Gastrocnemius medialis (tissue), 4 donors: Measurements from ENCODE around the gene KLK2. TPM values are rescaled to one million over a fixed set of nuclear protein-coding genes. Genes with fewer than 3 reads are reported as not detected.

Experiments
- ATAC-seq, 2 donors: fragments of 150-250 bp; one replicate each; pipeline ENCODE4 v1.9.1; 2016
- DNase-seq, 2 donors: peaks; one replicate each; pipeline ENCODE4 v3.0.0-alpha.2; 2019
- H3K27ac ChIP-seq, 4 donors: fragments of 200-600 bp; sonication (generic); 1 replicate in 1 of 4; 2 replicates in 3 of 4; pipeline ENCODE4 v1.5.1; 2016 to 2018; ENCODE audit warnings: mild to moderate bottlenecking in 2 of 4, moderate library complexity in 1 of 4
- H3K27me3 ChIP-seq, 3 donors: fragments of 200-600 bp; sonication (generic) in 2 of 3; 1 replicate in 1 of 3; 2 replicates in 2 of 3; pipeline versions ENCODE4 v1.5.1 to v1.6.0; 2016 to 2019; ENCODE audit warnings: mild to moderate bottlenecking in 1 of 3, moderate library complexity in 1 of 3
- H3K36me3 ChIP-seq, 2 donors: fragments of 200-600 bp; sonication (generic) in 1 of 2; one replicate each; pipeline ENCODE4 v1.5.1; 2017 to 2018
- H3K4me1 ChIP-seq, 2 donors: fragments of 200-600 bp; sonication (generic) in 1 of 2; one replicate each; pipeline ENCODE4 v1.5.1; 2016 to 2017; ENCODE audit warnings: mild to moderate bottlenecking in 2 of 2
- H3K4me3 ChIP-seq, 4 donors: fragments of 200-600 bp; sonication (generic) in 3 of 4; 1 replicate in 1 of 4; 2 replicates in 3 of 4; pipeline ENCODE4 v1.5.1; 2016 to 2019; ENCODE audit warnings: mild to moderate bottlenecking in 2 of 4
- H3K9me3 ChIP-seq, 3 donors: fragments of 200-600 bp; sonication (generic) in 2 of 3; 1 replicate in 1 of 3; 2 replicates in 2 of 3; pipeline ENCODE4 v1.5.1; 2016 to 2019
- CTCF ChIP-seq, 5 experiments: fragments of 450-650 bp in 3 of 5; fragments of 200-600 bp in 2 of 5; sonication (generic) in 2 of 5; IDR thresholded peaks in 4 of 5; conservative IDR thresholded peaks in 1 of 5; 1 replicate in 4 of 5; 2 replicates in 1 of 5; pipeline ENCODE4 v1.5.1; 2016 to 2019; ENCODE audit warnings: antibody characterized with exemption in 5 of 5, mild to moderate bottlenecking in 3 of 5, moderate library complexity in 3 of 5
- POLR2A ChIP-seq, 2 donors: fragments of 450-650 bp; IDR thresholded peaks; one replicate each; pipeline ENCODE4 v1.6.1; 2017; ENCODE audit warnings: antibody characterized with exemption in 2 of 2, mild to moderate bottlenecking in 2 of 2, moderate library complexity in 2 of 2
- in situ Hi-C, 4 donors: fragments of 200-750 bp; cut with MboI; loops; one replicate each; pipeline versions ENCODE4 v1.15.0 to v1.8.0; 2017; ENCODE audit warnings: low sequenced_read_pairs in 4 of 4
- intact Hi-C: fragments of 100-400 bp; cut with DNase I; formaldehyde crosslinking; loops from one replicate; pipeline ENCODE4 v1.15.1; 2023; ENCODE audit warnings: low total_unique reads
- total RNA-seq, 4 donors: library from RNA; depleted of rRNA; stranded (reverse); fragments of >200 nt; gene quantifications; one replicate each; pipeline versions ENCODE4 v1.1.0 to v1.2.3, GENCODE V29; 2016

KLK2 gene
- total RNA-seq, 4 donors from 2014 or later = not detected

GRCh38 chr19:50844296-50844935 lies 28.8 kb upstream of the KLK2 start:
- TF ChIP-seq POLR2A (IDR thresholded peaks at IDR 0.05) (no peak), CTCF (IDR thresholded peaks at IDR 0.05 in 4 of 5, conservative IDR thresholded peaks at IDR 0.05 in 1 of 5) (no peak)
- Histone ChIP-seq H3K27me3 (peaks cover 0 to 4% (median 0%) of the 10 kb centered on the region in 3 donors), H3K4me3 (no peak overlapping the region), H3K4me1 (no peaks in the 10 kb centered on the region), H3K27ac (no peak overlapping the region), H3K36me3 (no peaks in the 10 kb centered on the region), H3K9me3 (no peaks in the 10 kb centered on the region)
- DNase-seq = no peak
- in situ Hi-C loops (no loop called here), intact Hi-C loops (no loop called here)
- no peak for ATAC-seq

GRCh38 chr19:50850738-50851137 lies 22.5 kb upstream of the KLK2 start:
- H3K4me3 ChIP-seq = no peak overlapping the region
- H3K4me1 ChIP-seq = no peaks in the 10 kb centered on the region
- no peaks in the 10 kb centered on the region for H3K9me3 ChIP-seq
- no peak overlapping the region for H3K27ac ChIP-seq
- in situ Hi-C loops (no loop called here), intact Hi-C loops (no loop called here)
- ATAC-seq = no peak
- H3K36me3 ChIP-seq = no peaks in the 10 kb centered on the region
- no peak for DNase-seq
- peaks cover 0 to 4% (median 0%) of the 10 kb centered on the region in 3 donors for H3K27me3 ChIP-seq
- TF ChIP-seq CTCF (IDR thresholded peaks at IDR 0.05 in 4 of 5, conservative IDR thresholded peaks at IDR 0.05 in 1 of 5) (no peak), POLR2A (IDR thresholded peaks at IDR 0.05) (no peak)

GRCh38 chr19:50851620-50852019 lies 21.6 kb upstream of the KLK2 start:
- in situ Hi-C loops (no loop called here), intact Hi-C loops (no loop called here)
- Histone ChIP-seq H3K27ac (no peak overlapping the region), H3K36me3 (no peaks in the 10 kb centered on the region), H3K4me1 (no peaks in the 10 kb centered on the region), H3K27me3 (peaks cover 0 to 4% (median 0%) of the 10 kb centered on the region in 3 donors), H3K4me3 (no peak overlapping the region), H3K9me3 (no peaks in the 10 kb centered on the region)
- TF ChIP-seq POLR2A (IDR thresholded peaks at IDR 0.05) (no peak), CTCF (IDR thresholded peaks at IDR 0.05 in 4 of 5, conservative IDR thresholded peaks at IDR 0.05 in 1 of 5) (no peak)
- ATAC-seq (no peak), DNase-seq (no peak)

- Histone ChIP-seq H3K4me1 (no peaks in the 10 kb centered on the region), H3K27ac (no peak within 1 kb of the TSS), H3K4me3 (no peak within 1 kb of the TSS), H3K9me3 (no peaks in the 10 kb centered on the region), H3K27me3 (no peaks in the 10 kb centered on the region), H3K36me3 (no peaks in the 10 kb centered on the region)
- intact Hi-C loops = no loop called here
- ATAC-seq = no peak
- no peak for DNase-seq
- in situ Hi-C loops = no loop called here
- TF ChIP-seq POLR2A (IDR thresholded peaks at IDR 0.05) = no peak
- TF ChIP-seq CTCF (IDR thresholded peaks at IDR 0.05 in 4 of 5, conservative IDR thresholded peaks at IDR 0.05 in 1 of 5) = no peak
Measured at GRCh38 chr19:50854636-50855410, 18.4 kb upstream of the KLK2 start, which contains the start of gene KLK3. TSS of gene KLK3 (plus strand) at chr19:50854915. CDS start at chr19:50854956, 41 bp downstream.
